Measurements from ENCODE around the gene C6orf132.

DNA sequence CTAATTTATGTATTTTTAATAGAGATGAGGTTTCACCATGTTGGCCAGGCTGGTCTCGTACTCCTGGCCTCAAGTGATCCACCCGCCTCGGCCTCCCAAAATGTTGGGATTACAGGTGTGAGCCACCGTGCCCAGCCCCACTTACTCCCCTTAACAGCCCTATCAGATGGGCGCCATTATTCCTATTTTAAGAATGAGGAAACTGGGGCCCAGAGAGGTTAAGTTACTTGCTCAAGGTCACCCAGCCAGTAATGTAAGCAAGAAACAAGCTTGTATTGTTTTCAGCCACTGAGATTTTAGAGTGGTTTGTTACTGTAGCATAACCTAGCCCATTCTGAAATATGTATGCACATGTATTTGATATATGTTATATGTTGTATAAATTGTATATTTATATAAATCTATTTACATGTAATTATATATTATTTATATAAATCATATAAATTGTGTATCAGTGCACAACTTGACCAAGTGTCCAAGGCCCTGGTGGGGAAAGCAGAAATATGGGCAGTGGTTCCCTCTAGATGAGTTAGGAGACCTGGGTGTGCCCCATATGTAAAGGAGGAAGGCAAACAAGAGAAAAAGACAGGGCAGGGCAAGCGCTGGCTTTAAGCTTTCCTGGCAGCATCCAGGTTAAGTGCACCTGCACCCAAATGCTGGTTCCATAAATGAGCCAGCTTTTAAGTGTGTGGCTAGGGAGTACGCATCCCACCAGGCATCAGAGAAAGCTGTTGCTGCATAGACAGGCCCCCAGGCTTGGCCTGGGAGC is 29.6 kb upstream of the C6orf132 start:
- TF ChIP-seq, protein P1, sequence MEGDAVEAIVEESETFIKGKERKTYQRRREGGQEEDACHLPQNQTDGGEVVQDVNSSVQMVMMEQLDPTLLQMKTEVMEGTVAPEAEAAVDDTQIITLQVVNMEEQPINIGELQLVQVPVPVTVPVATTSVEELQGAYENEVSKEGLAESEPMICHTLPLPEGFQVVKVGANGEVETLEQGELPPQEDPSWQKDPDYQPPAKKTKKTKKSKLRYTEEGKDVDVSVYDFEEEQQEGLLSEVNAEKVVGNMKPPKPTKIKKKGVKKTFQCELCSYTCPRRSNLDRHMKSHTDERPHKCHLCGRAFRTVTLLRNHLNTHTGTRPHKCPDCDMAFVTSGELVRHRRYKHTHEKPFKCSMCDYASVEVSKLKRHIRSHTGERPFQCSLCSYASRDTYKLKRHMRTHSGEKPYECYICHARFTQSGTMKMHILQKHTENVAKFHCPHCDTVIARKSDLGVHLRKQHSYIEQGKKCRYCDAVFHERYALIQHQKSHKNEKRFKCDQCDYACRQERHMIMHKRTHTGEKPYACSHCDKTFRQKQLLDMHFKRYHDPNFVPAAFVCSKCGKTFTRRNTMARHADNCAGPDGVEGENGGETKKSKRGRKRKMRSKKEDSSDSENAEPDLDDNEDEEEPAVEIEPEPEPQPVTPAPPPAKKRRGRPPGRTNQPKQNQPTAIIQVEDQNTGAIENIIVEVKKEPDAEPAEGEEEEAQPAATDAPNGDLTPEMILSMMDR (IDR thresholded peaks at IDR 0.05; ENCODE audit: low read length): no peak
- no peak for TF ChIP-seq EZH2 (IDR thresholded peaks at IDR 0.05; ENCODE audit: borderline replicate concordance, low read length)

Data from OCI-LY1 (cell line).